H1 (cell line): ENCODE measurements around the gene TFAP2D. TPM values are rescaled to one million over a fixed set of nuclear protein-coding genes. Genes with fewer than 3 reads are reported as not detected.

Source experiments
- BCL11A ChIP-seq, 2 experiments: IDR thresholded peaks; one replicate each; pipeline ENCODE4 v1.6.1; 2011; ENCODE audit warnings: low read depth in 2 of 2, low read length in 2 of 2, mild to moderate bottlenecking in 2 of 2
- GABPA ChIP-seq: IDR thresholded peaks from 2 replicates; pipeline ENCODE4 v1.6.1; 2011; ENCODE audit warnings: mild to moderate bottlenecking, low read length, moderate library complexity, borderline replicate concordance; ENCODE audit not compliant: insufficient read depth
- POLR2AphosphoS5 ChIP-seq: IDR thresholded peaks from 2 replicates; pipeline ENCODE4 v1.6.1; 2011; ENCODE audit warnings: low read depth, low read length
- polyA plus RNA-seq, 7 experiments: library from polyadenylated mRNA; depleted of rRNA in 3 of 7; stranded (reverse) in 5 of 7; unstranded in 2 of 7; fragments of >200 nt in 5 of 7; fragments of 200-250 nt in 2 of 7; gene quantifications; 1 replicate in 5 of 7; 2 replicates in 1 of 7; 4 replicates in 1 of 7; pipeline versions ENCODE4 v1.2.1 to v1.2.3, GENCODE V29; 2011 to 2013; ENCODE audit warnings: missing spikeins in 2 of 7, mixed read lengths in 2 of 7
- total RNA-seq: library from RNA; stranded (reverse); fragmentation: NEBNext Ultra II Directional; extraction: Animal tissue kit (Norgen Biotek cat#: 25700); gene quantifications from 2 replicates; pipeline ENCODE4 v1.2.1, GENCODE V29; 2021

The TFAP2D gene
- total and polyA plus RNA-seq, 2 of the 8 experiments (the other 6 are each of a cell fraction or from before 2014, with no cell fraction given): not detected

GRCh38 chr6:50762798-50763197 is 49.5 kb downstream of the TFAP2D start (continued):
- no peak for TF ChIP-seq POLR2AphosphoS5
- TF ChIP-seq GABPA: no peak
- no peak for TF ChIP-seq BCL11A (IDR thresholded peaks at IDR 0.05; ENCODE audit: low read depth in 2 of 2, low read length in 2 of 2)
